Measurements from ENCODE around the gene SPOCK3.

SPOCK3 gene

GRCh38 chr4:167102475-167102874, 131.8 kb downstream of the SPOCK3 start:
- FAIRE-seq (no peak), DNase-seq (ENCODE audit: insufficient read length) (no peak)

GRCh38 chr4:167101035-167101434, 133.3 kb downstream of the SPOCK3 start:
- FAIRE-seq, result no peak
- no peak for DNase-seq (ENCODE audit: insufficient read length)
- TF ChIP-seq POLR2AphosphoS5 (IDR thresholded peaks at IDR 0.05; ENCODE audit: low read depth, low read length) (no peak), TAF1 (IDR thresholded peaks at IDR 0.05; ENCODE audit: borderline replicate concordance, low read depth, low read length) (no peak), POLR2A (IDR thresholded peaks at IDR 0.05; ENCODE audit: low read depth, low read length) (no peak)

More at GRCh38 chr4:167102475-167102874, 131.8 kb downstream of the SPOCK3 start:
- TF ChIP-seq TAF1 (IDR thresholded peaks at IDR 0.05; ENCODE audit: borderline replicate concordance, low read depth, low read length), result no peak
- no peak for TF ChIP-seq POLR2AphosphoS5 (IDR thresholded peaks at IDR 0.05; ENCODE audit: low read depth, low read length)
- TF ChIP-seq POLR2A (IDR thresholded peaks at IDR 0.05; ENCODE audit: low read depth, low read length), result no peak

GRCh38 chr4:167100120-167100519, 134.2 kb downstream of the SPOCK3 start:
- no peak for FAIRE-seq
- TF ChIP-seq POLR2A (IDR thresholded peaks at IDR 0.05; ENCODE audit: low read depth, low read length), result no peak
- no peak for TF ChIP-seq POLR2AphosphoS5 (IDR thresholded peaks at IDR 0.05; ENCODE audit: low read depth, low read length)
- TF ChIP-seq TAF1 (IDR thresholded peaks at IDR 0.05; ENCODE audit: borderline replicate concordance, low read depth, low read length), result no peak
- DNase-seq (ENCODE audit: insufficient read length), result no peak

GRCh38 chr4:167088115-167088514, 146.2 kb downstream of the SPOCK3 start:
- DNase-seq (ENCODE audit: insufficient read length) (no peak), FAIRE-seq (no peak)
- TF ChIP-seq POLR2AphosphoS5 (IDR thresholded peaks at IDR 0.05; ENCODE audit: low read depth, low read length), result no peak
- no peak for TF ChIP-seq TAF1 (IDR thresholded peaks at IDR 0.05; ENCODE audit: borderline replicate concordance, low read depth, low read length)
- no peak for TF ChIP-seq POLR2A (IDR thresholded peaks at IDR 0.05; ENCODE audit: low read depth, low read length)

GRCh38 chr4:167084321-167084720, 150.0 kb downstream of the SPOCK3 start:
- DNase-seq (ENCODE audit: insufficient read length) (no peak), FAIRE-seq (no peak)
- TF ChIP-seq POLR2AphosphoS5 (IDR thresholded peaks at IDR 0.05; ENCODE audit: low read depth, low read length) (no peak), TAF1 (IDR thresholded peaks at IDR 0.05; ENCODE audit: borderline replicate concordance, low read depth, low read length) (no peak), POLR2A (IDR thresholded peaks at IDR 0.05; ENCODE audit: low read depth, low read length) (no peak)

- TF ChIP-seq POLR2A (IDR thresholded peaks at IDR 0.05; ENCODE audit: low read depth, low read length) (no peak), POLR2AphosphoS5 (IDR thresholded peaks at IDR 0.05; ENCODE audit: low read depth, low read length) (no peak), TAF1 (IDR thresholded peaks at IDR 0.05; ENCODE audit: borderline replicate concordance, low read depth, low read length) (no peak)
- no peak for DNase-seq (ENCODE audit: insufficient read length)
- FAIRE-seq, result no peak
Measured at GRCh38 chr4:167079762-167080161, 154.5 kb downstream of the SPOCK3 start.

- no peak for TF ChIP-seq TAF1 (IDR thresholded peaks at IDR 0.05; ENCODE audit: borderline replicate concordance, low read depth, low read length)
- TF ChIP-seq POLR2A (IDR thresholded peaks at IDR 0.05; ENCODE audit: low read depth, low read length), result no peak
- TF ChIP-seq POLR2AphosphoS5 (IDR thresholded peaks at IDR 0.05; ENCODE audit: low read depth, low read length), result no peak
- no peak for DNase-seq (ENCODE audit: insufficient read length)
- no peak for FAIRE-seq
Measured at GRCh38 chr4:167052631-167053091, 181.6 kb downstream of the SPOCK3 start.

GRCh38 chr4:167049257-167049656, 185.0 kb downstream of the SPOCK3 start:
- DNase-seq (ENCODE audit: insufficient read length), result no peak
- FAIRE-seq, result no peak
- TF ChIP-seq POLR2A (IDR thresholded peaks at IDR 0.05; ENCODE audit: low read depth, low read length) (no peak), TAF1 (IDR thresholded peaks at IDR 0.05; ENCODE audit: borderline replicate concordance, low read depth, low read length) (no peak), POLR2AphosphoS5 (IDR thresholded peaks at IDR 0.05; ENCODE audit: low read depth, low read length) (no peak)

- DNase-seq (ENCODE audit: insufficient read length) (no peak), FAIRE-seq (no peak)
- TF ChIP-seq POLR2AphosphoS5 (IDR thresholded peaks at IDR 0.05; ENCODE audit: low read depth, low read length) (no peak), POLR2A (IDR thresholded peaks at IDR 0.05; ENCODE audit: low read depth, low read length) (no peak), TAF1 (IDR thresholded peaks at IDR 0.05; ENCODE audit: borderline replicate concordance, low read depth, low read length) (no peak)
Measured at GRCh38 chr4:167041524-167041923, 192.8 kb downstream of the SPOCK3 start.

- TF ChIP-seq POLR2AphosphoS5 (IDR thresholded peaks at IDR 0.05; ENCODE audit: low read depth, low read length) (no peak), TAF1 (IDR thresholded peaks at IDR 0.05; ENCODE audit: borderline replicate concordance, low read depth, low read length) (no peak), POLR2A (IDR thresholded peaks at IDR 0.05; ENCODE audit: low read depth, low read length) (no peak)
- FAIRE-seq (no peak), DNase-seq (ENCODE audit: insufficient read length) (no peak)
Measured at GRCh38 chr4:167035390-167035789, 198.9 kb downstream of the SPOCK3 start.

GRCh38 chr4:167034983-167035382, 199.3 kb downstream of the SPOCK3 start:
- DNase-seq (ENCODE audit: insufficient read length) (no peak), FAIRE-seq (no peak)
- TF ChIP-seq POLR2AphosphoS5 (IDR thresholded peaks at IDR 0.05; ENCODE audit: low read depth, low read length) (no peak), POLR2A (IDR thresholded peaks at IDR 0.05; ENCODE audit: low read depth, low read length) (no peak), TAF1 (IDR thresholded peaks at IDR 0.05; ENCODE audit: borderline replicate concordance, low read depth, low read length) (no peak)

- TF ChIP-seq POLR2AphosphoS5 (IDR thresholded peaks at IDR 0.05; ENCODE audit: low read depth, low read length) (no peak), POLR2A (IDR thresholded peaks at IDR 0.05; ENCODE audit: low read depth, low read length) (no peak), TAF1 (IDR thresholded peaks at IDR 0.05; ENCODE audit: borderline replicate concordance, low read depth, low read length) (no peak)
- DNase-seq (ENCODE audit: insufficient read length) (no peak), FAIRE-seq (no peak)
Measured at GRCh38 chr4:167032871-167033270, 201.4 kb downstream of the SPOCK3 start.
